DMS153 treated with DMSO at 0.1 percent for 48 hours (cell line): ENCODE measurements around the gene KRTAP1-4.
"Not testable (repeated sequence)": the region's sequence is repeated elsewhere in the genome, so short reads cannot be mapped to it uniquely, and the experiment has no call there.

Experiments used
- DNase-seq: peaks from one replicate; lab custom pipeline; 2025; ENCODE audit not compliant: unreplicated experiment; lab: John Stamatoyannopoulos, UW

Gene KRTAP1-4

DNA sequence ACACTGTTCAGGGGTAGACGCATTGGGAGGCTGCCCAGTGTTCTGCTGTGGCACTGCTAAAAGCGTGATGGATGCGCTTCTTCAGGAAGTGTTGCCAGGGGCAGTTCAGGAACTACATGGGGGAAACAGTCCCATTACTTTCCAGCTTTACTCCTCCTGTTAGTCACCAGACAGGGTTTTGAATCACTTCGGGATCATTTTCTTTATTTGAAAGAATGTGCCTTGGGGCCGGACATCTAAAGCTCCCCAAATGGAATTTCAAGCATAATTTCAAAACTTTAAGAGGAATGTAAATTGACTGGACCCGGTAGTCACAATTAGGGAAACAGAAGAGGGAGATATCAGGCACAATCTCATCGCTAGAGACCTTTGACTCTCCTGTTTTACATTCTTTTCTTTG lies 18.4 kb upstream of the KRTAP1-4 start:
- DNase-seq: no peak

DNA sequence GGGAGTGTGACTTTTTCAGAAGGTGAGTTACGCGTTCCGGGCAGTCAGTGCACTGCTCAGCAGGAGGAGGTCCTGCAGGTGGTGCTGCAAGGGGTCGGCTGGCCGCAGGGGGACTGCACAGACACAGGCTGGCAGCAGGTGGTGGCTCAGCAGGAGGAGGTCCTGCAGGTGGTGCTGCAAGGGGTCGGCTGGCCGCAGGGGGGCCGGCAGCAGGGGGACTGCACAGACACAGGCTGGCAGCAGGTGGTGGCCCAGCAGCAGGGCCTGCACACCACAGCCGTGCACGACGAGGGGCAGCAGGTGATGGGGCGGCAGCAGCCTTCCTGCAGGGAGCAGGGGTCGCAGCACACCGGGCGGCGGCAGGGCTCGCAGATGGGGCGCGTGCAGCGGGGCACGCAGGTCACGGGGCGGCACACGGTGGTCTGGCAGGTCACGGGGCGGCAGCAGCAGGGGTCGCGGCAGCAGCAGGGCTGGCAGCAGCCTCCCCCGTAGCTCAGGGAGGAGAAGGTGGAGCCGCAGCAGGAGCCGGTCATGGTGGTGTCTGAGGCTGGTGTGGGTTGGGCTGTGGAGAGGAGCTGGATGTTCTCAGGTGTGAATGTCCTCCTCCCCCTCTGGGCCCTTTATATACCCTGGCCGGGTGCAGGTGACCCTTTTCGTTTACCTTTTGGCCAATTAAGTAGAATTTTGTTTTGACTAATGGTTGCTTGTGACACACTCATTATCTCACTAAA lies 16.9 kb upstream of the KRTAP1-4 start, which contains the start of gene KRTAP2-1:
TSS of gene KRTAP2-1 (minus strand) at position 582 of the 731 bp plus-strand sequence. CDS start at position 533, 49 bp downstream.
- not testable (repeated sequence) for DNase-seq

DNA sequence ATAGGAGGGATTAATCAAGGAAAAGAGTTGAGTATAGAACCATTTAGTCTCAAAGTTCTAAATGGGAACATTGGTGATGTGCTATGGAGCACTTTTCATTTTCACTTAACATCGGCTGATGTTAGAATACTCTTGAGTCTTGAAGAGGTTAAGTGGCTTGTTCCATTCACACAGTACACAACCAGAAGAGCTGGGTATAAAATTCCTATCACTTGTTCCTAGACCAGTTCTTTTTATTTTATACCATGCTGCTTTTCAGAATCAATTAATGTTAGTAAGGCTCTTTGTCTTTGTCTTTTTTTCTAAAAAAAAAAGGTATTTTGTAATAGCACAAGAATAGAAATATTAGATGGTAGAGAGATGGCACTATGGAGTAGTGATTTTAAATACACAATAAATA lies 13.0 kb upstream of the KRTAP1-4 start:
- DNase-seq: no peak

DNA sequence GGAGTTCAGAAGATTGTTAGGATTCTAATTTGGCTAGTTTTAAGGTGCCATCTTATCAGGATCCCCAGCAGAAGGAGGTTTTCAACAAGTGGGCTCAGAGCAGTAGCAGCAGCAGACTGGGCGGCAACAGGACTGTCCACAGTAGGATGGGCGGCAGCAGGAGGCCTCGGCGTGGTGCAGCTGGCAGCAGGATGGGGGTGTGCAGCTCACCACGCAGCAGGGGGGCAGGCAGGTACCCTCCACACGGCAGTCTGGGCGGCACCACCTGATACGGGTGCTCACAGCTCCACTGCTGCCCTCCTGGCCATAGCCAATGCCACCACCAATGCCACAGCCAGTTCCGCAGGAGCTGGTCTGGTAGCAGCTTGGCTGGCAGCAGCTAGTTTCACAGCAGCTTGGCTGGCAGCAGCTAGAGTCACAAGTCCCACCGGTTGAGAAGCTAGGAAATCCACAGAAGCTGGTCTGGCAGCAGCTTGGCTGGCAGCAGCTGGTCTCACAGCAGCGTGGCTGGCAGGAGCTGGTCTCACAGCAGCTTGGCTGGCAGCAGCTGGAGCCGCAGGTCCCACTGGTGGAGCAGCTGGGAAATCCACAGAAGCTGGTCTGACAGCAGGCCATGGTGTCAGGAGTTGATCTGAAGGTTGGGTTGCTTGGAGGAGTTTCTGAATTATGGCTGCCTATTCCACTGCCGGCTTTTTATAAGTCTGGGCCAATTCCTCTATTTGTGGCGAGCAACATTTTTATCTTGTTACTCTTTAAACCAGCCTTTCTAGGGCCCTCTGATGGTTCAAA lies 11.0 kb upstream of the KRTAP1-4 start, which contains the start of gene KRTAP1-1:
TSS of gene KRTAP1-1 (minus strand) at position 668 of the 789 bp plus-strand sequence. CDS start at position 615, 53 bp downstream.
- DNase-seq: not testable (repeated sequence)

DNA sequence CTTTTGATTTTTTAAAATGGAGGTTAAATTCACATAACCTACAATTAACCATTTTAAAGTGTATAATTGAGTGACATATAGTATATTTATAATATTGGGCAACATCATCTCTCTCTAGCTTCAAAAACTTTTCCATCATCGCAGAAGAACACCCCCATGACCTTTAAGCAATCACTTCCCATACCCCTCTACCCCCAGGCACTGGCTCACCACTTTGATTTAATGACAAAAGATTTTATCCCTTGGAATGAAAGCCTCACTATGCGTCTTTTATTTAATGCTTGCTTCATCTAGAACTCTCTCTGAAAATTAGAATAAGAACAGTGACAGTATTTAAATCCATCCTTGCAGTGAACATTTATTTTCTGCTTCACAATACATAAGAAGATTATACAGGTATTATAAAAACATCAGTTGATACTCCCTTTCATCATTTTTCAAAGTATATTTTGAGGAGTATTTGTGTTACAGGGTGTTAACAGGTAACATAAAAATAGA lies 7.9 kb upstream of the KRTAP1-4 start:
- DNase-seq: no peak

DNA sequence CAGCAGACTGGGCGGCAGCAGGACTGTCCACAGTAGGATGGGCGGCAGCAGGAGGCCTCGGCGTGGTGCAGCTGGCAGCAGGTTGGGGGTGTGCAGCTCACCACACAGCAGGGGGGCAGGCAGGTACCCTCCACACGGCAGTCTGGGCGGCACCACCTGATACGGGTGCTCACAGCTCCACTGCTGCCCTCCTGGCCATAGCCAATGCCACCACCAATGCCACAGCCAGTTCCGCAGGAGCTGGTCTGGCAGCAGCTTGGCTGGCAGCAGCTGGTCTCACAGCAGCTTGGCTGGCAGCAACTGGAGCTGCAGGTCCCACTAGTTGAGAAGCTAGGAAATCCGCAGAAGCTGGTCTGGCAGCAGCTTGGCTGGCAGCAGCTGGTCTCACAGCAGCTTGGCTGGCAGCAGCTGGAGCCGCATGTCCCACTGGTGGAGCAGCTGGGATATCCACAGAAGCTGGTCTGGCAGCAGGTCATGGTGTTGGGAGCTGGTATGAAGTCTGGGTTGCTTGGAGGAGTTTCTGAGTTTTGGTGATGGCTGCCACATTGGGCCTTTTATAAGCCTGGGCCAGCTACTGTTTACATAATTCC lies 4.4 kb upstream of the KRTAP1-4 start, which contains the start of gene KRTAP1-3:
TSS of gene KRTAP1-3 (minus strand) at position 529 of the 590 bp plus-strand sequence. CDS start at position 476, 53 bp downstream.
- not testable (repeated sequence) for DNase-seq

GRCh38 chr17:41026715-41027471 lies 3.1 kb downstream of the KRTAP1-4 start, which contains the start of gene KRTAP1-5:
TSS of gene KRTAP1-5 (minus strand) at chr17:41027208. CDS start at chr17:41027155, 53 bp downstream.
- DNase-seq: no peak

GRCh38 chr17:41024697-41025096 lies 5.3 kb downstream of the KRTAP1-4 start:
- no peak for DNase-seq

DNA sequence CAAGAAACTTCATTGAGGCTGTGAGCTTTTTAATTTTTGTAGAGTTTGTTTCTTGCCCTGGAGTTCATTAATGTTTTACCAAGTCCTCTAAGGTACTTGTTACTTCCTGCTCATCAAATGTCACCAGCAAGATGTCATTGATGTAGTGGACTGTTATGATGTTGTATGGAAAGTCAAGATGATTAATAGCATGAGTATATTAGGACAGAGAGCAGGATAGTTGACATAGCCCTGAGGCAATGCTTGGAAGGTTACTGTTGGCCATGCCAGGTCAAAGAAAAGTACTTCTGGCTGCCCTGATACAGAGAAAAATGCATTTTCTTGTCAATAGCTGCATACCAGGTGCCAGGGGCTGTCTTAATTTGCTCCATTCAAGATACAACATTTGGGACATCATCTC lies 9.7 kb downstream of the KRTAP1-4 start:
- no peak for DNase-seq

DNA sequence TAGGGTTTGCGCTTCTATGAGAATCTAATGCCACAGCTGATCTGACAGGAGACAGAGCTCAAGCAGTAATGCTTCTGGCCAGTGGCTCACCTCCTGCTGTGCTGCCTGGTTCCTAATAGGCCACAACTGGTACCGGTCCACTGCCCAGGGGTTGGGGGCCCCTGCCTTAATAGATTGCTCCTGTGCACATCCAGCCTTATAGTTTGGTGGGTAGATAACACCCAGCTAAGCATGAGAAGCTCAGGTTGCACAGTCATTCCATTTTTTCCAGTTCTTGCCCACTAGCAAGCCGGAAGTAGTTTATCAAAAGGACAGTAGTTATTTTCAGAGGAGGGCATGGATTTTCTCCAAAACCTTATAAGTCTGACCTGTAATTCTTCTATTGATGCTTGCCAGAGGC lies 10.6 kb downstream of the KRTAP1-4 start:
- no peak for DNase-seq

GRCh38 chr17:41018541-41018940 lies 11.5 kb downstream of the KRTAP1-4 start:
- DNase-seq: no peak

DNA sequence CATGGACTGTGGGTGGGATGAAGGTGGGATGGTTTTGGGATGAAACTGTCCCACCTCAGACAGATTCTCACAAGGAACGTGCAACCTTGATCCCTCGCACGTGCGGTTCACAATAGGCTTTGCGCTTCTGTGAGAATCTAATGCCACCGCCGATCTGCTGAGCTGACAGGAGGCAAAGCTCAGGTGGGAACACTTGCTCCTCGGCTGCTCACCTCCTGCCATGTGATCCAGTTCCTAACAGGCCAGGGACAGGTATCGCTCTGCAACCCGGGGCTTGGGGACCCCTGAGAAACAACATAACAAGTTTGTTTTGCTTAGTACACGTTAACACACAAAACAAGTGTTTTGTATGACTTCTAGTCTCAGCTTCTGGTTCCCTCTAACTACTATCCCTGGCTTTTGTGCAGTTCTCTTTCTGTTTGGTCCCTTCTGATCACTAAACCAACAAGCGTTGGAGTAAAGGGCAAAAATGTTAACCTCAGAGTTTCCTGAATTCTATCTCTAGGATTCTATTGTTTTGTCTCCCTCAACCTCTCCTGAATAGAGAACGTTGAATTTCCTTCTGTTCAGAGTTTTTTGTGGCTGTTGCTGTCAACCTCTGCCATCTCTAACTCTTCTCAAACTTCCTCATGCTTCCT lies 13.3 kb downstream of the KRTAP1-4 start:
- no peak for DNase-seq

- DNase-seq: no peak
Measured at GRCh38 chr17:41015454-41015853, 14.5 kb downstream of the KRTAP1-4 start.

- no peak for DNase-seq
Measured at GRCh38 chr17:41013606-41014005, 16.4 kb downstream of the KRTAP1-4 start.

DNA sequence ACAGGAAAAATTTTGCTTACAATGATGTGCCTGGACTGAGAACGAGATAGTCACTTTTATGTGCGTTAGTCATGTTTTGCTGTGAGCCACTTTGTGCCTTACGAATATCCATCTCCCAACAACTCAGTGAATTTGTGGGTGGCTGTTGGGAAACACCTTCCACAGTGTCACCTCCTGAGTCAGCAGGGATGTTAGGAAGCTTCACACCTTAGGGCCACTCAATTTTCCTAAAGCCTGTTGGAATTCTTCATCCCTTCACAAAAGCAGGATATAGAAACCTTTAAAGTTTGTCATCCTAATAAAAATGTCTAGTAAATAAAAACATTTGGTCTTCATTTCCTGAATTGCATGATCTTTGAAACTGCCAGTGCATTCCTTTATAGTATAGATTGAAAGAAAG lies 16.8 kb downstream of the KRTAP1-4 start:
- DNase-seq: no peak

GRCh38 chr17:41012326-41013120 lies 17.5 kb downstream of the KRTAP1-4 start:
- DNase-seq: no peak

- DNase-seq: no peak
Measured at GRCh38 chr17:41010441-41010840, 19.6 kb downstream of the KRTAP1-4 start.

DNA sequence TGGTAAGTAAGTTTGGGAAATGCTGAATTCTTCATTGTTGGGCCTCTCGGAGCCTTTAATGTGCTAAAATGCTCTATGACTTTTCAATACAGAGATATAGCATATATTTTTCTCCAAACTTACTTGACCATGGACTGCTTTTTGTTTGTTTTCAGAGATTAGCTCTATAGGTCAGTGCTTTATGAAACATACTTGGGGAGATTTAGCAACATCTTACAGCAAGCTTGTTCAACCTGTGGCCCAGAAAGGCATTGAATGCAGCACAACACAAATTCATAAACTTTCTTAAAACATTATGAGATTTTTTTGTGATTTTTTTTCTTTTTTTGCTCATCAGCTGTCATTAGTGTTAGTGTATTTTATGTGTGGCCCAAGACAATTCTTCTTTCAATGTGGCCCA lies 20.1 kb downstream of the KRTAP1-4 start:
- DNase-seq: no peak

- DNase-seq: peak; percentile 31
Measured at GRCh38 chr17:41009301-41009760, 20.7 kb downstream of the KRTAP1-4 start.
